Activated T-helper 1 cell treated with Interleukin-2 at 50 U/mL for 16 hours (primary cell): ENCODE measurements around the gene BMX.

Source experiments
- DNase-seq: peaks from one replicate; pipeline ENCODE4 v3.0.0-alpha.2; 2020; ENCODE audit warnings: low read depth

The BMX gene

DNA sequence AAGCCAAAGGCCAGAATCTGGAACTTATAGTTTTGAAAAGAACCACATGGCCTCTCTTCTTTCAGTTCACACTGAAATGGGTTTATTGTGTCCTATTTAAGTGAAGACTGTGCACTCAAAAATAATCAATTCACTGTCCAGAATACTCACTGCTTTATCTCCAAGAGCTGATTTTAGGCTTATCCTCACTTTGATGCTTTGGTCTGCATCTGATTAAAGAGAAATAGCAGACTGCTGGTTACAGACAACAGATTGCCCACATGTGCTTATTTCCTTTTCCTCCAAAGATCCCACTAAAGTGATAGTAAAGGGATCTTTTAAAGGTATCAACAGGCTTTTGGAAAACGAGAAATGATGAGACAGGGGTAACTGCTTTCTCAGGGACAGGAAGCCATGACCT lies 69.5 kb downstream of the BMX start:
- DNase-seq: no peak

GRCh38 chrX:15574017-15574416 lies 73.4 kb downstream of the BMX start:
- DNase-seq: no peak

GRCh38 chrX:15576019-15576418 lies 75.4 kb downstream of the BMX start:
- no peak for DNase-seq

GRCh38 chrX:15579778-15580747 lies 79.5 kb downstream of the BMX start:
- no peak for DNase-seq

DNA sequence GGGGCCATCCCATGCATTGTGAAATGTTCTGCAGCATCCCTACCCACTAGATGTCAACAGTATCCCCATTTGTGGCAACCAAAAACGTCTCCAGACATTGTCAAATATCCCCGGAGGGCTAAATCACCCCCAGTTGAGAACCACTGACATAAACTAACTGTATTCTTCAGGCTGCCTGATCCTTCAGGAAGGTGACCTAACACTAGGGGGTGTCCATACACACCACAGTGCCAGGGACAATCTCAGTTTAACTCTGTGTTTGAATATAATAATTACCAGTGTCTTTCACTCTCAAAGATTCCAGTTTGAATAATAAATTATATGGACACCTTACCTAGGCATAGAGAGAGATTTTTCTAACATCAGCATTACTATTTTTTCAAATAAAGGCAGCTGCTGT lies 93.8 kb downstream of the BMX start:
- DNase-seq: no peak

GRCh38 chrX:15598026-15598425 lies 97.4 kb downstream of the BMX start:
- no peak for DNase-seq

DNA sequence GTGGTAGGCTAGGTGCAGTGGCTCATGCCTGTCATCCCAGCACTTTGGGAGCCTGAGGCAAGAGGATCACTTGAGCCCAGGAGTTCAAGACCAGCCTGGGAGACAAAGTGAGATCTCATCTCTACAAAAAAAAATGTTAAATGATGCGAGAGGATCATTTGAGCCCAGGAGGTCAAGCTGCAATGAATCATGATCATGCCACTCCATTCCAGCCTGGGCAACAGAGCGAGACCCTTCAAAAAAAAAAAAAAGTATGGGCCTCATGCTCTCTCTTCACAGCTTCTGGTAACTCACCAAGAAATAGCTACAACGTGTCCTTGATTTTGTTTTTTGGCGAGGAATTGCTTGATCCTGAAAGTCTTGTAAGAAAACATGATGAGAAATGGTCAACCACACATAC lies 98.9 kb downstream of the BMX start:
- no peak for DNase-seq

- DNase-seq: no peak
Measured at GRCh38 chrX:15600049-15600448, 99.4 kb downstream of the BMX start.

- no peak for DNase-seq
Measured at GRCh38 chrX:15600745-15601144, 100.1 kb downstream of the BMX start, which contains the start of gene ACE2. Gene ACE2 (minus strand): TSS chrX:15600960. CDS start chrX:15600911, 49 bp downstream.

DNA sequence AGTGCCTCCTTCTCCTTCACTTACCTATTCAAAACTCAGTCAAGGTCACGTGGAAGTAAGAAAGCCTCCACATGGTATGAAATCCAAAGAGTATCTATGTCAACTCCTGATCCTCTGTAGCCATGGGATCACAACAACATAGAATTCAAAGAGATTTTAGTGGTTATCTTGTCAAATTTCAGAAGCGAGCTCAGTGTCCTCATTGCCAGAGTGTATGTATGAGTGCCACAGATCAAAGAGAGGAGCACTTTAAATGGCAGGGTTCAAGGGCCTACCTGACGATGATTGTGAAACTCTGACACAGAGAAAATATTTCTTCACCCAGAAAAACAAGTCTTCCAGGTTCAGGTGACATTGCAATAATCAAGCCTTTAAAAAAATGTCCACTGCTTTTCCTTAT lies 101.3 kb downstream of the BMX start:
- DNase-seq: no peak

GRCh38 chrX:15602761-15603160 lies 102.2 kb downstream of the BMX start:
- no peak for DNase-seq

- no peak for DNase-seq
Measured at GRCh38 chrX:15605226-15605625, 104.6 kb downstream of the BMX start.
